HepG2 (cell line): Measurements from ENCODE around the gene TRIM25. TPM values are rescaled to one million over a fixed set of nuclear protein-coding genes. Genes with fewer than 3 reads are reported as not detected.

Experiments
- ATAC-seq: fragments of 200-7000 bp; cut with Tn5 transposase; 3 replicates; pipeline ENCODE4 v1.9.1; 2020; ENCODE audit warnings: mild to moderate bottlenecking, moderate library complexity
- BruUV-seq: library from RNA; stranded (reverse); fragments of 400-500 nt; replicated peaks from 2 replicates; lab custom pipeline; 2021; lab: Mats Ljungman, UMichigan
- CTCF ChIA-PET: fragments of 300-600 bp; formaldehyde crosslinking; extraction: SDS; loops from one replicate; lab custom pipeline; 2021; ENCODE audit warnings: low total read pairs, inconsistent platforms, low intra/inter-chr PET ratio; lab: Yijun Ruan, JAX
- POLR2A ChIA-PET: fragments of 350-600 bp; sonication (Branson Sonifier 250); formaldehyde crosslinking; loops from one replicate; lab custom pipeline; 2020; ENCODE audit warnings: antibody characterized with exemption, inconsistent platforms; lab: Yijun Ruan, JAX
- DNase-seq: peaks from one replicate; pipeline ENCODE4 v3.0.0-alpha.2; 2015; ENCODE audit warnings: low spot score
- FAIRE-seq: peaks from 3 replicates; lab custom pipeline; 2011; peaks lifted over from hg19 to GRCh38; lab: Jason Lieb, UNC
- H2AFZ ChIP-seq: one replicate; pipeline ENCODE4 v1.6.1; 2011; ENCODE audit warnings: low read length, inconsistent platforms
- H3K27ac ChIP-seq: fragments of 300-600 bp; 3 replicates; pipeline ENCODE4 v1.8.0; 2011; ENCODE audit warnings: mixed run types, mild to moderate bottlenecking, mixed read lengths, low read length, inconsistent platforms; ENCODE audit not compliant: insufficient read depth; ENCODE audit errors: extremely low read length
- H3K27me3 ChIP-seq, 2 experiments: fragments of 200-600 bp in 1 of 2; 2 replicates in 1 of 2; 3 replicates in 1 of 2; pipeline versions ENCODE4 v1.6.0 to v1.8.0; 2011; ENCODE audit warnings: low read length in 2 of 2, mild to moderate bottlenecking in 2 of 2, moderate library complexity in 2 of 2, inconsistent platforms in 1 of 2; ENCODE audit not compliant: insufficient read depth in 2 of 2, control insufficient read depth in 1 of 2
- H3K36me3 ChIP-seq, 2 experiments: fragments of 200-600 bp in 1 of 2; replicated peaks in 1 of 2; 2 replicates in 1 of 2; 3 replicates in 1 of 2; pipeline versions ENCODE4 v1.5.1 to v1.8.0; 2011; ENCODE audit warnings: low read length in 2 of 2, inconsistent platforms in 1 of 2; ENCODE audit not compliant: insufficient read depth in 2 of 2, control insufficient read depth in 1 of 2
- H3K4me1 ChIP-seq: 2 replicates; pipeline ENCODE4 v1.5.1; 2012; ENCODE audit warnings: low read length, inconsistent platforms; ENCODE audit not compliant: insufficient read depth
- H3K4me2 ChIP-seq: 2 replicates; pipeline ENCODE4 v1.6.0; 2011; ENCODE audit warnings: low read depth, low read length, inconsistent platforms
- H3K4me3 ChIP-seq, 3 experiments: fragments of 200-600 bp in 1 of 3; sonication (generic), shearing (Covaris generic) in 1 of 3; replicated peaks in 1 of 3; 2 replicates each; pipeline ENCODE4 v1.5.1; 2011 to 2016; ENCODE audit warnings: low read length in 3 of 3, inconsistent platforms in 2 of 3, low read depth in 2 of 3, mild to moderate bottlenecking in 2 of 3, control low read depth in 1 of 3, mixed read lengths in 1 of 3; ENCODE audit not compliant: insufficient read depth in 1 of 3
- H3K79me2 ChIP-seq: one replicate; pipeline ENCODE4 v1.6.1; 2011; ENCODE audit warnings: low read length, inconsistent platforms; ENCODE audit not compliant: insufficient read depth
- H3K9ac ChIP-seq: 2 replicates; pipeline ENCODE4 v1.6.0; 2011; ENCODE audit warnings: mild to moderate bottlenecking, low read depth, low read length, inconsistent platforms; ENCODE audit not compliant: insufficient read depth
- H3K9me3 ChIP-seq: 2 replicates; pipeline ENCODE4 v1.5.1; 2012; ENCODE audit warnings: mild to moderate bottlenecking, low read length
- H4K20me1 ChIP-seq: 2 replicates; pipeline ENCODE4 v1.6.0; 2011; ENCODE audit warnings: inconsistent platforms, mild to moderate bottlenecking, low read length, moderate library complexity; ENCODE audit not compliant: insufficient read depth
- CC2D1A ChIP-seq: sonication (generic); formaldehyde crosslinking; IDR thresholded peaks from 2 replicates; pipeline ENCODE4 v1.8.1; 2023; ENCODE audit warnings: mild to moderate bottlenecking, missing genetic modification reagents
- FLYWCH1 ChIP-seq: sonication (generic); formaldehyde crosslinking; IDR thresholded peaks from 2 replicates; pipeline ENCODE4 v1.8.1; 2023; ENCODE audit warnings: mild to moderate bottlenecking, missing genetic modification reagents
- KDM1A ChIP-seq: IDR thresholded peaks from 2 replicates; pipeline ENCODE4 v1.6.1; 2016; ENCODE audit warnings: missing compliant biosample characterization
- REST ChIP-seq, 2 experiments: IDR thresholded peaks; 2 replicates each; pipeline ENCODE4 v1.6.1; 2011 to 2012; ENCODE audit warnings: low read length in 2 of 2, borderline replicate concordance in 1 of 2, low read depth in 1 of 2, mild to moderate bottlenecking in 1 of 2, moderate library complexity in 1 of 2
- SATB2 ChIP-seq: sonication (generic); formaldehyde crosslinking; IDR thresholded peaks from 2 replicates; pipeline ENCODE4 v1.5.0; 2020; ENCODE audit warnings: missing genetic modification reagents
- TEAD2 ChIP-seq: sonication (generic); formaldehyde crosslinking; IDR thresholded peaks from 2 replicates; pipeline ENCODE4 v1.9.0; 2021; ENCODE audit warnings: missing genetic modification reagents
- ZNF329 ChIP-seq: sonication (generic); formaldehyde crosslinking; IDR thresholded peaks from 2 replicates; pipeline ENCODE4 v1.9.0; 2021; ENCODE audit warnings: low read depth, mild to moderate bottlenecking, missing genetic modification reagents
- ZNF652 ChIP-seq: IDR thresholded peaks from 2 replicates; pipeline ENCODE4 v1.6.1; 2016; ENCODE audit warnings: low read depth, borderline replicate concordance
- WGBS: methylation state at CpG from one replicate; pipeline ENCODE4 v1.1.6; 2017; ENCODE audit warnings: low lambda C conversion rate; 5-methylcytosine and 5-hydroxymethylcytosine counted together
- in situ Hi-C: cut with HindIII; loops from 2 replicates; pipeline ENCODE4 v1.10.0; 2017; ENCODE audit warnings: low pct_unique_long_range_greater_than_20kb; ENCODE audit not compliant: extremely low pct_ligation_motif_present
- intact Hi-C: fragments of 100-400 bp; cut with micrococcal nuclease; formaldehyde crosslinking; loops from one replicate; pipeline ENCODE4 v1.10.0; 2022; ENCODE audit not compliant: unreplicated experiment
- polyA plus RNA-seq, 8 experiments: library from polyadenylated mRNA; depleted of rRNA in 3 of 8; stranded (reverse) in 7 of 8; unstranded in 1 of 8; fragments of >200 nt; fragmentation: Illumina TruSeq in 4 of 8; extraction: Trizol in 4 of 8; gene quantifications; 2 replicates each; pipeline versions ENCODE4 v1.2.1 to v1.2.3, GENCODE V29; 2011 to 2016; ENCODE audit warnings: low read depth in 4 of 8, missing spikeins in 1 of 8, mixed read lengths in 1 of 8; ENCODE audit not compliant: insufficient read depth in 1 of 8
- total RNA-seq, 5 experiments: library from RNA; depleted of rRNA; stranded (reverse); fragments of >200 nt; fragmentation: Illumina TruSeq; extraction: Trizol; gene quantifications; 2 replicates each; pipeline ENCODE4 v1.2.3, GENCODE V29; 2016; ENCODE audit warnings: low read depth in 1 of 5
- TF ChIP-seq, protein P1 (sequence below), 2 experiments: fragments of 450-650 bp in 1 of 2; sonication (generic) in 1 of 2; formaldehyde crosslinking; IDR thresholded peaks; 2 replicates each; pipeline versions ENCODE4 v1.5.0 to v1.8.0; 2020 to 2022; ENCODE audit warnings: mild to moderate bottlenecking in 1 of 2, missing genetic modification reagents in 1 of 2
- TF ChIP-seq, protein P2 (sequence below): sonication (generic); formaldehyde crosslinking; IDR thresholded peaks from 2 replicates; pipeline ENCODE4 v1.5.0; 2020; ENCODE audit warnings: mild to moderate bottlenecking, missing genetic modification reagents

Gene TRIM25
- total and polyA plus RNA-seq, 2 of the 13 experiments (the other 11 are each of a cell fraction or from before 2014, with no cell fraction given) = 30.8 to 42.2 TPM

DNA sequence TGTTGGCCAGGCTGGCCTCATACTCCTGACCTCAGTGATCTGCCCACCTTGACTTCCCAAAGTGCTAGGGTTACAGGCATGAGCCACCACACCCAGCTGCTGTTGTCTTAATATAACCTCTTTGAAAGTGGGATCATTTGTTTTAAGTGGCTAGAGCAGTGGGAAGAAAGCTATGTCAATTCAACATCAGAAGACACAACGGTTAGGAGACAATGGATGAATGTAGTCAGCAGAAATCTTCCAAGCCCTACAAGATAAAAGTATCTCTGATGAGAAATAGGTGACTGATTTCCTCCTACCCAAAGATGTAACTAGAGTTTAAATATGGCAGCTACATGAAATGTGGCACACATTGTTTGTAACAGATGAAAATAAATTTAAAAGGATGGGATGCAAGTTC, 20.0 kb upstream of the TRIM25 start (continued):
- TF ChIP-seq FLYWCH1 = no peak

DNA sequence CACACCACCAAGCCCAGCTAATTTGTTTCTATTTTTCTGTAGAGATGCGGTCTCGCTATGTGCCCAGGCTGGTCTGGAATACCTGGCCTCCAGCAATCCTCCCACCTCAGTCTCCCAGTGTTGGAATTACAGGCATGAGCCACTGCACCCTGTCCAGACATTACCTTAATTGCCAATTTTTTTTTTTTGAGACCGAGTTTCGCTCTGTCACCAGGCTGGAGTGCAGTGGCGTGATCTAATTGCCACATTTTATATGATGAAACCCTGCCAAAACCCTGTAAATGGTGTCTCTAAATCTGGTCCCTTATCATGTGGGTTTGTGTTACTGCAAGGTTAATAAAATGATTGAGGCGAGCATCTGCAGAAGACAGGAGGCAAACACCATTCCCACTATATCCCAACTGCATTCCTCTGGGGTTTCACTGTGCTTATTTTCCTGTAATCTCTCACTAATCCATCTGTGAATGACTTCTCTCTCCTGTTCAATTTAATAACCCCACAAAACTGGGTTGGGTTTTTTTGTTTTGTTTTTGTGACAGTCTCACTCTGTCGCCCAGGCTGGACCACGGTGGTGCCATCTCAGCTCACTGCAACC, 19.4 kb upstream of the TRIM25 start:
- intact Hi-C loops = no loop called here
- no peak overlapping the region for H3K4me3 ChIP-seq
- no peaks in the 10 kb centered on the region for H3K27me3 ChIP-seq
- H3K4me2 ChIP-seq = no peak overlapping the region
- no peak for DNase-seq
- H4K20me1 ChIP-seq = no peaks in the 10 kb centered on the region
- ChIA-PET CTCF (no interaction called here), POLR2A (no interaction called here)
- in situ Hi-C loops = no loop called here
- FAIRE-seq = no peak
- H3K36me3 ChIP-seq = peaks cover under 1 to 19% of the 10 kb centered on the region in 2 experiments; a peak in 3 of 5 replicates
- no peak overlapping the region for H3K9ac ChIP-seq
- H3K27ac ChIP-seq = no peak overlapping the region
- H3K79me2 ChIP-seq = no peaks in the 10 kb centered on the region
- BruUV-seq = no TSS peak
- peaks cover 17% of the 10 kb centered on the region for H3K4me1 ChIP-seq
- H2AFZ ChIP-seq = no peak overlapping the region
- H3K9me3 ChIP-seq = peaks cover 31% of the 10 kb centered on the region
- no peak; the same call in 2 of the 3 replicates for ATAC-seq
- TF ChIP-seq CC2D1A (no peak), ZNF652 (CRISPR knock-in tag) (no peak)
- TF ChIP-seq, protein P1, sequence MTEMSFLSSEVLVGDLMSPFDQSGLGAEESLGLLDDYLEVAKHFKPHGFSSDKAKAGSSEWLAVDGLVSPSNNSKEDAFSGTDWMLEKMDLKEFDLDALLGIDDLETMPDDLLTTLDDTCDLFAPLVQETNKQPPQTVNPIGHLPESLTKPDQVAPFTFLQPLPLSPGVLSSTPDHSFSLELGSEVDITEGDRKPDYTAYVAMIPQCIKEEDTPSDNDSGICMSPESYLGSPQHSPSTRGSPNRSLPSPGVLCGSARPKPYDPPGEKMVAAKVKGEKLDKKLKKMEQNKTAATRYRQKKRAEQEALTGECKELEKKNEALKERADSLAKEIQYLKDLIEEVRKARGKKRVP (CRISPR knock-in tag; IDR thresholded peaks at IDR 0.05) = no peak
- WGBS = 92% methylated on average over 8 of the region's 8 CpGs

DNA sequence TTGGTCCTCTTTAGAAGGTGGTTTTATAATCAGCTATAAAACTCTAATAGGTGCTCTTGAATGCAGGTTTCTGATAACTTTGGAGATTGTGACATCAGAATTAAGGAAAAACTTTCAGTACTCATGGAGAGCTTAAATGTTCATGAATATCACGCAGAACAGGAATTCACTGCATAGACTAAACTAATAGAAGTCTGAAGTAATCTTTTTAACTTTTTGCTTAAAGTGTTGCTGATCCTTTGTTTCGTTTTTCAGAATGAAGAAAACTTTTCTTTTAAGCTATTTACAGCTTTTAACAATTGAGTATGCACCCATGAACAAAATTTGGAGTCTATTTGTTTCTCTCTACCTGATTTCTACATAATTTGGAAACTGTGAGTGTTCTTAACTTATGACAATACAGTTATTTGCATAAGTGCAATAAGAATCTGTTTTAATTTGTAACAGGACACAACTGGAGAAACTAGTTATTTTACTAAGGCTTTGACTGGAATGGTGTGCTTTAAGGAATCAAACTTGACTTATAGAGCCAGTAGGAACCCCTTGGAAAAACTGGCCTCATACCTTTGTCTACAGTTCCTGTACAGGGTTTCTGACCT, 17.0 kb upstream of the TRIM25 start:
- Histone ChIP-seq H2AFZ (no peak overlapping the region), H3K36me3 (no peaks in the 10 kb centered on the region), H3K4me3 (no peak overlapping the region), H3K27me3 (no peaks in the 10 kb centered on the region), H3K4me1 (peaks cover 7% of the 10 kb centered on the region), H4K20me1 (no peaks in the 10 kb centered on the region), H3K9ac (no peak overlapping the region), H3K4me2 (no peak overlapping the region), H3K9me3 (peaks cover 32% of the 10 kb centered on the region), H3K79me2 (no peaks in the 10 kb centered on the region), H3K27ac (no peak overlapping the region)
- intact Hi-C loops (no loop called here), in situ Hi-C loops (no loop called here)
- FAIRE-seq = no peak
- ChIA-PET CTCF (no interaction called here), POLR2A (no interaction called here)
- 31% methylated on average over 2 of the region's 2 CpGs for WGBS
- ATAC-seq = no peak
- DNase-seq = no peak
- no TSS peak for BruUV-seq
- TF ChIP-seq ZNF329 (CRISPR knock-in tag) (no peak), TEAD2 (CRISPR knock-in tag) (no peak), KDM1A (CRISPR knock-in tag) (no peak), SATB2 (CRISPR knock-in tag) (no peak), REST (IDR thresholded peaks at IDR 0.05; ENCODE audit: borderline replicate concordance in 1 of 2, low read depth in 1 of 2, low read length in 2 of 2) (no peak)
- TF ChIP-seq, protein P2, sequence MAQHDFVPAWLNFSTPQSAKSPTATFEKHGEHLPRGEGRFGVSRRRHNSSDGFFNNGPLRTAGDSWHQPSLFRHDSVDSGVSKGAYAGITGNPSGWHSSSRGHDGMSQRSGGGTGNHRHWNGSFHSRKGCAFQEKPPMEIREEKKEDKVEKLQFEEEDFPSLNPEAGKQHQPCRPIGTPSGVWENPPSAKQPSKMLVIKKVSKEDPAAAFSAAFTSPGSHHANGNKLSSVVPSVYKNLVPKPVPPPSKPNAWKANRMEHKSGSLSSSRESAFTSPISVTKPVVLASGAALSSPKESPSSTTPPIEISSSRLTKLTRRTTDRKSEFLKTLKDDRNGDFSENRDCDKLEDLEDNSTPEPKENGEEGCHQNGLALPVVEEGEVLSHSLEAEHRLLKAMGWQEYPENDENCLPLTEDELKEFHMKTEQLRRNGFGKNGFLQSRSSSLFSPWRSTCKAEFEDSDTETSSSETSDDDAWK (CRISPR knock-in tag) = no peak
